MM.1S (cell line): ENCODE data around the gene ISL2.

Source experiments
- DNase-seq: peaks from one replicate; pipeline ENCODE4 v3.0.0-alpha.2; 2015
- H2AFZ ChIP-seq: fragments of 300-600 bp; sonication (generic); 2 replicates; pipeline ENCODE4 v1.6.0; 2016; ENCODE audit warnings: antibody characterized with exemption, low read length
- H3F3A ChIP-seq: fragments of 300-600 bp; sonication (generic); 2 replicates; pipeline ENCODE4 v1.6.1; 2016; ENCODE audit warnings: mild to moderate bottlenecking, antibody characterized with exemption, low read length, moderate library complexity, mixed read lengths; ENCODE audit not compliant: insufficient read depth
- H3K27ac ChIP-seq: fragments of 300-600 bp; sonication (generic); 2 replicates; pipeline ENCODE4 v1.5.1; 2016; ENCODE audit warnings: mild to moderate bottlenecking, low read length
- H3K27me3 ChIP-seq: fragments of 300-600 bp; sonication (generic); replicated peaks from 2 replicates; pipeline ENCODE4 v1.6.0; 2016; ENCODE audit warnings: low read length; ENCODE audit not compliant: insufficient read depth
- H3K36me3 ChIP-seq: fragments of 300-600 bp; sonication (generic); replicated peaks from 2 replicates; pipeline ENCODE4 v1.6.1; 2016; ENCODE audit warnings: mild to moderate bottlenecking, low read length, mixed read lengths; ENCODE audit not compliant: insufficient read depth
- H3K4me1 ChIP-seq: fragments of 300-600 bp; sonication (generic); 2 replicates; pipeline ENCODE4 v1.6.1; 2016; ENCODE audit warnings: low read length, mixed read lengths
- H3K4me2 ChIP-seq: fragments of 300-600 bp; sonication (generic); 2 replicates; pipeline ENCODE4 v1.6.0; 2016; ENCODE audit warnings: low read depth, low read length
- H3K4me3 ChIP-seq: fragments of 300-600 bp; sonication (generic); 2 replicates; pipeline ENCODE4 v1.5.1; 2016; ENCODE audit warnings: low read length, mixed read lengths
- H3K79me2 ChIP-seq: fragments of 300-600 bp; sonication (generic); 2 replicates; pipeline ENCODE4 v1.6.1; 2016; ENCODE audit warnings: mixed run types, low read length, mixed read lengths
- H3K9ac ChIP-seq: fragments of 300-600 bp; sonication (generic); 2 replicates; pipeline ENCODE4 v1.6.1; 2016; ENCODE audit warnings: low read length, mixed read lengths
- H3K9me2 ChIP-seq: fragments of 300-600 bp; sonication (generic); replicated peaks from 2 replicates; pipeline ENCODE4 v1.6.1; 2016; ENCODE audit warnings: mild to moderate bottlenecking, low read length, mixed read lengths; ENCODE audit not compliant: insufficient read depth
- H3K9me3 ChIP-seq: fragments of 300-600 bp; sonication (generic); replicated peaks from 2 replicates; pipeline ENCODE4 v1.6.1; 2016; ENCODE audit warnings: mild to moderate bottlenecking, low read length, mixed read lengths; ENCODE audit not compliant: insufficient read depth
- H4K20me1 ChIP-seq: fragments of 300-600 bp; sonication (generic); 2 replicates; pipeline ENCODE4 v1.6.1; 2016; ENCODE audit warnings: mild to moderate bottlenecking, low read length, moderate library complexity, mixed read lengths; ENCODE audit not compliant: insufficient read depth
- EZH2 ChIP-seq: fragments of 300-600 bp; sonication (generic); optimal IDR thresholded peaks from 2 replicates; pipeline ENCODE3; 2017; ENCODE audit warnings: low read depth, mild to moderate bottlenecking, antibody characterized with exemption, low read length, mixed read lengths
- EZH2phosphoT487 ChIP-seq: fragments of 300-600 bp; sonication (generic); IDR thresholded peaks from 2 replicates; pipeline ENCODE4 v1.6.1; 2018; ENCODE audit warnings: antibody characterized with exemption, low read length
- TF ChIP-seq, protein P1 (sequence below): fragments of 300-600 bp; sonication (generic); IDR thresholded peaks from 2 replicates; pipeline ENCODE4 v1.5.1; 2016; ENCODE audit warnings: antibody characterized with exemption, low read length, mixed read lengths

Gene ISL2

DNA sequence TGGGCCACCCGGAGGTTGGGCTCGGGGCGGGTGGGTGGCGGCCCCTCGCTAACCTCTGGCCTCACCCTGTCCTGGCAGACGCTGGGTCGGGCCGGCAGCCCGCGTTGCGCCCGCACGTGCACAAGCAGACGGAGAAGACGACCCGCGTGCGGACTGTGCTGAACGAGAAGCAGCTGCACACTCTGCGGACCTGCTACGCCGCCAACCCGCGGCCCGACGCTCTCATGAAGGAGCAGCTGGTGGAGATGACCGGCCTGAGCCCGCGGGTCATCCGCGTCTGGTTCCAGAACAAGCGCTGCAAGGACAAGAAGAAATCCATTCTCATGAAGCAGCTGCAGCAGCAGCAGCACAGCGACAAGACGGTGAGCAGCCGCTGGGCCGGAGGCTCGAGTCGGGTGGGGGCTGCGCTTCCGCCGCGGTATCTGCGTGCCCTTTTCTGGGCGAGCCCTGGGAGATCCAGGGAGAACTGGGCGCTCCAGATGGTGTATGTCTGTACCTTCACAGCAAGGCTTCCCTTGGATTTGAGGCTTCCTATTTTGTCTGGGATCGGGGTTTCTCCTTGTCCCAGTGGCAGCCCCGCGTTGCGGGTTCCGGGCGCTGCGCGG is 3.7 kb downstream of the ISL2 start:
- Histone ChIP-seq H3K79me2 (no peaks in the 10 kb centered on the region), H3K27me3 (0 out of 2 replicates have a peak, but pooled peaks cover 6% of the 10 kb centered on the region), H3K9ac (peak overlapping the region; percentile 48; the same call in 1 of the 2 replicates), H3K9me3 (no peaks in the 10 kb centered on the region), H3K9me2 (no peaks in the 10 kb centered on the region), H2AFZ (peak overlapping the region; percentile 80), H3K4me2 (peak overlapping the region; percentile 94), H3K4me3 (peak overlapping the region; percentile 68), H3K4me1 (no peaks in the 10 kb centered on the region; the same call in 1 of the 2 replicates), H3K36me3 (no peaks in the 10 kb centered on the region), H3K27ac (no peak overlapping the region), H4K20me1 (no peaks in the 10 kb centered on the region), H3F3A (no peaks in the 10 kb centered on the region)
- peak; percentile 23 for DNase-seq
- TF ChIP-seq EZH2phosphoT487 = no peak

DNA sequence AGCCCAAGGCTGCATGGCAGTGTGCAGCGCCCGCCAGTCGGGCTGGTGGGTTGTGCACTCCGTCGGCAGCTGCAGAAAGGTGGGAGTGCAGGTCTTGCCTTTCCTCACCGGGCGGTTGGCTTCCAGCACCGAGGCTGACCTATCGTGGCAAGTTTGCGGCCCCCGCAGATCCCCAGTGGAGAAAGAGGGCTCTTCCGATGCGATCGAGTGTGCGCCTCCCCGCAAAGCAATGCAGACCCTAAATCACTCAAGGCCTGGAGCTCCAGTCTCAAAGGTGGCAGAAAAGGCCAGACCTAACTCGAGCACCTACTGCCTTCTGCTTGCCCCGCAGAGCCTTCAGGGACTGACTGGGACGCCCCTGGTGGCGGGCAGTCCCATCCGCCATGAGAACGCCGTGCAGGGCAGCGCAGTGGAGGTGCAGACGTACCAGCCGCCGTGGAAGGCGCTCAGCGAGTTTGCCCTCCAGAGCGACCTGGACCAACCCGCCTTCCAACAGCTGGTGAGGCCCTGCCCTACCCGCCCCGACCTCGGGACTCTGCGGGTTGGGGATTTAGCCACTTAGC is 4.3 kb downstream of the ISL2 start:
- Histone ChIP-seq H3K4me1 (no peaks in the 10 kb centered on the region; the same call in 1 of the 2 replicates), H3K27me3 (0 out of 2 replicates have a peak, but pooled peaks cover 6% of the 10 kb centered on the region), H3K4me3 (peak overlapping the region; percentile 68), H3K4me2 (peak overlapping the region; percentile 94), H4K20me1 (no peaks in the 10 kb centered on the region), H3K9me3 (no peaks in the 10 kb centered on the region), H3K27ac (no peak overlapping the region), H3F3A (no peaks in the 10 kb centered on the region), H3K36me3 (no peaks in the 10 kb centered on the region), H3K9me2 (no peaks in the 10 kb centered on the region), H3K79me2 (no peaks in the 10 kb centered on the region), H2AFZ (peak overlapping the region; percentile 80), H3K9ac (peak overlapping the region; percentile 48; the same call in 1 of the 2 replicates)
- peak; percentile 43 for DNase-seq
- TF ChIP-seq, protein P1, sequence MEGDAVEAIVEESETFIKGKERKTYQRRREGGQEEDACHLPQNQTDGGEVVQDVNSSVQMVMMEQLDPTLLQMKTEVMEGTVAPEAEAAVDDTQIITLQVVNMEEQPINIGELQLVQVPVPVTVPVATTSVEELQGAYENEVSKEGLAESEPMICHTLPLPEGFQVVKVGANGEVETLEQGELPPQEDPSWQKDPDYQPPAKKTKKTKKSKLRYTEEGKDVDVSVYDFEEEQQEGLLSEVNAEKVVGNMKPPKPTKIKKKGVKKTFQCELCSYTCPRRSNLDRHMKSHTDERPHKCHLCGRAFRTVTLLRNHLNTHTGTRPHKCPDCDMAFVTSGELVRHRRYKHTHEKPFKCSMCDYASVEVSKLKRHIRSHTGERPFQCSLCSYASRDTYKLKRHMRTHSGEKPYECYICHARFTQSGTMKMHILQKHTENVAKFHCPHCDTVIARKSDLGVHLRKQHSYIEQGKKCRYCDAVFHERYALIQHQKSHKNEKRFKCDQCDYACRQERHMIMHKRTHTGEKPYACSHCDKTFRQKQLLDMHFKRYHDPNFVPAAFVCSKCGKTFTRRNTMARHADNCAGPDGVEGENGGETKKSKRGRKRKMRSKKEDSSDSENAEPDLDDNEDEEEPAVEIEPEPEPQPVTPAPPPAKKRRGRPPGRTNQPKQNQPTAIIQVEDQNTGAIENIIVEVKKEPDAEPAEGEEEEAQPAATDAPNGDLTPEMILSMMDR = peak; percentile 34
- no peak for TF ChIP-seq EZH2

DNA sequence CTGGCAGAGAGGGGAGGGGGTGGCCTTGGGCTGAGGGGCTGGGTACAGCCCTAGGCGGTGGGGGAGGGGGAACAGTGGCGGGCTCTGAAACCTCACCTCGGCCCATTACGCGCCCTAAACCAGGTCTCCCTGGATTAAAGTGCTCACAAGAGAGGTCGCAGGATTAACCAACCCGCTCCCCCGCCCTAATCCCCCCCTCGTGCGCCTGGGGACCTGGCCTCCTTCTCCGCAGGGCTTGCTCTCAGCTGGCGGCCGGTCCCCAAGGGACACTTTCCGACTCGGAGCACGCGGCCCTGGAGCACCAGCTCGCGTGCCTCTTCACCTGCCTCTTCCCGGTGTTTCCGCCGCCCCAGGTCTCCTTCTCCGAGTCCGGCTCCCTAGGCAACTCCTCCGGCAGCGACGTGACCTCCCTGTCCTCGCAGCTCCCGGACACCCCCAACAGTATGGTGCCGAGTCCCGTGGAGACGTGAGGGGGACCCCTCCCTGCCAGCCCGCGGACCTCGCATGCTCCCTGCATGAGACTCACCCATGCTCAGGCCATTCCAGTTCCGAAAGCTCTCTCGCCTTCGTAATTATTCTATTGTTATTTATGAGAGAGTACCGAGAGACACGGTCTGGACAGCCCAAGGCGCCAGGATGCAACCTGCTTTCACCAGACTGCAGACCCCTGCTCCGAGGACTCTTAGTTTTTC is 4.9 kb downstream of the ISL2 start:
- no peaks in the 10 kb centered on the region for H4K20me1 ChIP-seq
- TF ChIP-seq EZH2phosphoT487 (no peak), EZH2 (no peak)
- TF ChIP-seq, protein P1 = no peak
- no peak overlapping the region for H3K9ac ChIP-seq
- H3K4me3 ChIP-seq = no peak overlapping the region; the same call in 1 of the 2 replicates
- DNase-seq = no peak
- 0 out of 2 replicates have a peak, but pooled peaks cover 6% of the 10 kb centered on the region for H3K27me3 ChIP-seq
- no peak overlapping the region for H3K27ac ChIP-seq
- no peaks in the 10 kb centered on the region for H3K36me3 ChIP-seq
- no peaks in the 10 kb centered on the region for H3K9me2 ChIP-seq
- H3K4me1 ChIP-seq = no peaks in the 10 kb centered on the region; the same call in 1 of the 2 replicates
- no peaks in the 10 kb centered on the region for H3K79me2 ChIP-seq
- no peaks in the 10 kb centered on the region for H3F3A ChIP-seq
- H3K9me3 ChIP-seq = no peaks in the 10 kb centered on the region
- no peak overlapping the region for H2AFZ ChIP-seq
- peak overlapping the region; percentile 94 for H3K4me2 ChIP-seq
